H4 (cell line): ENCODE data around the gene DRD2. TPM values are rescaled to one million over a fixed set of nuclear protein-coding genes. Genes with fewer than 3 reads are reported as not detected.
A peak's percentile ranks its signal among the peaks of the same experiment; 100 is the strongest.

Experiments used
- DNase-seq: peaks from one replicate; pipeline ENCODE4 v3.0.0-alpha.2; 2015; ENCODE audit warnings: low spot score
- total RNA-seq: library from RNA; depleted of rRNA; stranded (reverse); fragments of >200 nt; shearing (Covaris generic); gene quantifications from 2 replicates; pipeline ENCODE4 v1.2.3, GENCODE V29; 2014

DRD2 gene
- total RNA-seq, 1 experiment from 2014 or later = 1.6 TPM

GRCh38 chr11:113484223-113484622, 9.0 kb upstream of the DRD2 start:
- no peak for DNase-seq

GRCh38 chr11:113481672-113482071, 6.5 kb upstream of the DRD2 start:
- DNase-seq = no peak

GRCh38 chr11:113481226-113481625, 6.0 kb upstream of the DRD2 start:
- no peak for DNase-seq

- no peak for DNase-seq
These were observed 2.1 kb upstream of the DRD2 start for GRCh38 chr11:113477321-113477720.

- DNase-seq = no peak
These were observed 1.4 kb upstream of the DRD2 start for GRCh38 chr11:113476553-113476952.

GRCh38 chr11:113474362-113475159, 637 bp downstream of the DRD2 start:
- DNase-seq = peak; percentile 65

- no peak for DNase-seq
These were observed 1.2 kb downstream of the DRD2 start for GRCh38 chr11:113473983-113474361.

- no peak for DNase-seq
These were observed 2.7 kb downstream of the DRD2 start for GRCh38 chr11:113472471-113472870.

- DNase-seq = no peak
These were observed 5.0 kb downstream of the DRD2 start for GRCh38 chr11:113470233-113470632.

GRCh38 chr11:113468726-113469345, 6.4 kb downstream of the DRD2 start:
- DNase-seq = no peak

GRCh38 chr11:113467545-113467944, 7.7 kb downstream of the DRD2 start:
- no peak for DNase-seq

GRCh38 chr11:113465786-113466185, 9.4 kb downstream of the DRD2 start:
- no peak for DNase-seq

- DNase-seq = no peak
These were observed 10.8 kb downstream of the DRD2 start for GRCh38 chr11:113464416-113464815.

- no peak for DNase-seq
These were observed 12.4 kb downstream of the DRD2 start for GRCh38 chr11:113462830-113463229.

- DNase-seq = no peak
These were observed 13.6 kb downstream of the DRD2 start for GRCh38 chr11:113461639-113462038.

- no peak for DNase-seq
These were observed 14.7 kb downstream of the DRD2 start for GRCh38 chr11:113460469-113460868.

GRCh38 chr11:113458189-113458588, 17.0 kb downstream of the DRD2 start:
- no peak for DNase-seq

- no peak for DNase-seq
These were observed 17.4 kb downstream of the DRD2 start for GRCh38 chr11:113457784-113458183.

GRCh38 chr11:113454455-113454854, 20.7 kb downstream of the DRD2 start:
- no peak for DNase-seq

- DNase-seq = no peak
These were observed 25.5 kb downstream of the DRD2 start for GRCh38 chr11:113449743-113450142.

GRCh38 chr11:113448316-113448677, 26.9 kb downstream of the DRD2 start:
- DNase-seq = no peak

GRCh38 chr11:113447621-113448315, 27.4 kb downstream of the DRD2 start:
- DNase-seq = peak; percentile 63

GRCh38 chr11:113446938-113447337, 28.3 kb downstream of the DRD2 start:
- no peak for DNase-seq
